ENCODE results near the gene ANKHD1. TPM values are rescaled to one million over a fixed set of nuclear protein-coding genes. Genes with fewer than 3 reads are reported as not detected.

The ANKHD1 gene
- total and polyA plus RNA-seq, 9 of the 15 experiments (the other 6 are each of a cell fraction or from before 2014, with no cell fraction given), result 38.9 to 138 (median 78.7) TPM

- TF ChIP-seq, protein P1, sequence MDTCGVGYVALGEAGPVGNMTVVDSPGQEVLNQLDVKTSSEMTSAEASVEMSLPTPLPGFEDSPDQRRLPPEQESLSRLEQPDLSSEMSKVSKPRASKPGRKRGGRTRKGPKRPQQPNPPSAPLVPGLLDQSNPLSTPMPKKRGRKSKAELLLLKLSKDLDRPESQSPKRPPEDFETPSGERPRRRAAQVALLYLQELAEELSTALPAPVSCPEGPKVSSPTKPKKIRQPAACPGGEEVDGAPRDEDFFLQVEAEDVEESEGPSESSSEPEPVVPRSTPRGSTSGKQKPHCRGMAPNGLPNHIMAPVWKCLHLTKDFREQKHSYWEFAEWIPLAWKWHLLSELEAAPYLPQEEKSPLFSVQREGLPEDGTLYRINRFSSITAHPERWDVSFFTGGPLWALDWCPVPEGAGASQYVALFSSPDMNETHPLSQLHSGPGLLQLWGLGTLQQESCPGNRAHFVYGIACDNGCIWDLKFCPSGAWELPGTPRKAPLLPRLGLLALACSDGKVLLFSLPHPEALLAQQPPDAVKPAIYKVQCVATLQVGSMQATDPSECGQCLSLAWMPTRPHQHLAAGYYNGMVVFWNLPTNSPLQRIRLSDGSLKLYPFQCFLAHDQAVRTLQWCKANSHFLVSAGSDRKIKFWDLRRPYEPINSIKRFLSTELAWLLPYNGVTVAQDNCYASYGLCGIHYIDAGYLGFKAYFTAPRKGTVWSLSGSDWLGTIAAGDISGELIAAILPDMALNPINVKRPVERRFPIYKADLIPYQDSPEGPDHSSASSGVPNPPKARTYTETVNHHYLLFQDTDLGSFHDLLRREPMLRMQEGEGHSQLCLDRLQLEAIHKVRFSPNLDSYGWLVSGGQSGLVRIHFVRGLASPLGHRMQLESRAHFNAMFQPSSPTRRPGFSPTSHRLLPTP (IDR thresholded peaks at IDR 0.05; ENCODE audit: borderline replicate concordance, extremely low read depth, insufficient read length), result no peak
- TF ChIP-seq ZNF239 (CRISPR knock-in tag; IDR thresholded peaks at IDR 0.05), result no peak
- TF ChIP-seq STAT5A (IDR thresholded peaks at IDR 0.05; ENCODE audit: borderline replicate concordance, low read length), result peak; percentile 37; the same call in 1 of the 2 replicates
- peak; percentile 94; the same call in 1 of the 2 replicates for TF ChIP-seq PHF8 (IDR thresholded peaks at IDR 0.05; ENCODE audit: borderline replicate concordance, low read length)
- TF ChIP-seq, protein P2, sequence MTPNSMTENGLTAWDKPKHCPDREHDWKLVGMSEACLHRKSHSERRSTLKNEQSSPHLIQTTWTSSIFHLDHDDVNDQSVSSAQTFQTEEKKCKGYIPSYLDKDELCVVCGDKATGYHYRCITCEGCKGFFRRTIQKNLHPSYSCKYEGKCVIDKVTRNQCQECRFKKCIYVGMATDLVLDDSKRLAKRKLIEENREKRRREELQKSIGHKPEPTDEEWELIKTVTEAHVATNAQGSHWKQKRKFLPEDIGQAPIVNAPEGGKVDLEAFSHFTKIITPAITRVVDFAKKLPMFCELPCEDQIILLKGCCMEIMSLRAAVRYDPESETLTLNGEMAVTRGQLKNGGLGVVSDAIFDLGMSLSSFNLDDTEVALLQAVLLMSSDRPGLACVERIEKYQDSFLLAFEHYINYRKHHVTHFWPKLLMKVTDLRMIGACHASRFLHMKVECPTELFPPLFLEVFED (CRISPR knock-in tag; conservative IDR thresholded peaks at IDR 0.05), result 0 out of 2 replicates have a peak, but pooled peaks have one; percentile 5
- TF ChIP-seq, protein P3, sequence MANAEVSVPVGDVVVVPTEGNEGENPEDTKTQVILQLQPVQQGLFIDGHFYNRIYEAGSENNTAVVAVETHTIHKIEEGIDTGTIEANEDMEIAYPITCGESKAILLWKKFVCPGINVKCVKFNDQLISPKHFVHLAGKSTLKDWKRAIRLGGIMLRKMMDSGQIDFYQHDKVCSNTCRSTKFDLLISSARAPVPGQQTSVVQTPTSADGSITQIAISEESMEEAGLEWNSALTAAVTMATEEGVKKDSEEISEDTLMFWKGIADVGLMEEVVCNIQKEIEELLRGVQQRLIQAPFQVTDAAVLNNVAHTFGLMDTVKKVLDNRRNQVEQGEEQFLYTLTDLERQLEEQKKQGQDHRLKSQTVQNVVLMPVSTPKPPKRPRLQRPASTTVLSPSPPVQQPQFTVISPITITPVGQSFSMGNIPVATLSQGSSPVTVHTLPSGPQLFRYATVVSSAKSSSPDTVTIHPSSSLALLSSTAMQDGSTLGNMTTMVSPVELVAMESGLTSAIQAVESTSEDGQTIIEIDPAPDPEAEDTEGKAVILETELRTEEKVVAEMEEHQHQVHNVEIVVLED (CRISPR knock-in tag; IDR thresholded peaks at IDR 0.05), result 0 out of 2 replicates have a peak, but pooled peaks have one; percentile 39
- no peak for TF ChIP-seq KLF16 (IDR thresholded peaks at IDR 0.05)
- TF ChIP-seq TGIF2 (CRISPR knock-in tag; IDR thresholded peaks at IDR 0.05), result no peak
- no peak for TF ChIP-seq MAFG (tag; conservative IDR thresholded peaks at IDR 0.05)
- no peak for TF ChIP-seq ZNF224 (CRISPR knock-in tag; IDR thresholded peaks at IDR 0.05)
- TF ChIP-seq CBX3 (IDR thresholded peaks at IDR 0.05; ENCODE audit: borderline replicate concordance in 1 of 2, low read length in 2 of 2), result no peak
- TF ChIP-seq ZNF699 (CRISPR knock-in tag; IDR thresholded peaks at IDR 0.05; ENCODE audit: insufficient replicate concordance), result no peak
- peak; percentile 91 for TF ChIP-seq SPI1 (IDR thresholded peaks at IDR 0.05; ENCODE audit: borderline replicate concordance, low read depth, low read length)
- TF ChIP-seq, protein P4, sequence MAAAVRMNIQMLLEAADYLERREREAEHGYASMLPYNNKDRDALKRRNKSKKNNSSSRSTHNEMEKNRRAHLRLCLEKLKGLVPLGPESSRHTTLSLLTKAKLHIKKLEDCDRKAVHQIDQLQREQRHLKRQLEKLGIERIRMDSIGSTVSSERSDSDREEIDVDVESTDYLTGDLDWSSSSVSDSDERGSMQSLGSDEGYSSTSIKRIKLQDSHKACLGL (CRISPR knock-in tag; IDR thresholded peaks at IDR 0.05; ENCODE audit: borderline replicate concordance, poor library complexity, severe bottlenecking), result no peak
- no peak for TF ChIP-seq TCF15 (CRISPR knock-in tag; IDR thresholded peaks at IDR 0.05)
- TF ChIP-seq CREM (IDR thresholded peaks at IDR 0.05; ENCODE audit: low read depth), result peak; percentile 97
- peak; percentile 71 for TF ChIP-seq L3MBTL2 (IDR thresholded peaks at IDR 0.05)
- TF ChIP-seq DDX20 (tag; IDR thresholded peaks at IDR 0.05; ENCODE audit: low read depth), result no peak
- TF ChIP-seq KDM4B (IDR thresholded peaks at IDR 0.05; ENCODE audit: borderline replicate concordance in 2 of 2, low read depth in 1 of 2), result peak in 1 of 2 experiments; percentile 64; a peak in 1 of 4 replicates
- TF ChIP-seq HDAC1 (IDR thresholded peaks at IDR 0.05), result peak in 1 of 2 experiments; percentile 74; a peak in 1 of 4 replicates
These were observed 155.6 kb downstream of the ANKHD1 start, which contains the start of gene SRA1 (continued) for GRCh38 chr5:140557136-140557805.
